H1 (cell line): ENCODE data around the gene DDB1. TPM values are rescaled to one million over a fixed set of nuclear protein-coding genes. Genes with fewer than 3 reads are reported as not detected.

Experiments
- CTCF ChIA-PET: fragments of 300-600 bp; sonication (Branson Sonifier 250); formaldehyde crosslinking; loops from one replicate; lab custom pipeline; 2021; ENCODE audit not compliant: partially characterized antibody; lab: Charles Lee
- POLR2A ChIA-PET: fragments of 300-600 bp; sonication (Branson Sonifier 250); formaldehyde crosslinking; loops from one replicate; lab custom pipeline; 2021; ENCODE audit warnings: inconsistent platforms; ENCODE audit not compliant: partially characterized antibody; lab: Charles Lee
- DNase-seq, 2 experiments: peaks; one replicate each; pipeline versions ENCODE4 v3.0.0 to v3.0.0-alpha.2; 2010 to 2022; ENCODE audit warnings: low spot score in 2 of 2, low read depth in 1 of 2, mixed read lengths in 1 of 2
- FAIRE-seq: peaks from 2 replicates; lab custom pipeline; 2011; peaks lifted over from hg19 to GRCh38; lab: Jason Lieb, UNC
- H2AFZ ChIP-seq: 2 replicates; pipeline ENCODE4 v1.8.1; 2012; ENCODE audit warnings: low read length, inconsistent platforms
- H2AK5ac ChIP-seq: 2 replicates; pipeline ENCODE4 v1.6.1; 2013; ENCODE audit warnings: low read depth, low read length
- H2BK120ac ChIP-seq: replicated peaks from 2 replicates; pipeline ENCODE3; 2013; ENCODE audit warnings: low read depth, low read length, inconsistent platforms
- H2BK12ac ChIP-seq: 2 replicates; pipeline ENCODE4 v1.6.1; 2013; ENCODE audit warnings: low read depth, low read length
- H2BK15ac ChIP-seq: 2 replicates; pipeline ENCODE4 v1.6.1; 2013; ENCODE audit warnings: low read length
- H2BK20ac ChIP-seq: 2 replicates; pipeline ENCODE4 v1.6.1; 2013; ENCODE audit warnings: low read length
- H2BK5ac ChIP-seq: 2 replicates; pipeline ENCODE4 v1.6.1; 2013; ENCODE audit warnings: low read depth, low read length
- H3K14ac ChIP-seq: 2 replicates; pipeline ENCODE4 v1.6.1; 2013; ENCODE audit warnings: inconsistent platforms; ENCODE audit not compliant: insufficient read length
- H3K18ac ChIP-seq: 2 replicates; pipeline ENCODE4 v1.6.1; 2013; ENCODE audit warnings: low read length; ENCODE audit errors: extremely low read depth
- H3K23ac ChIP-seq: 2 replicates; pipeline ENCODE4 v1.6.1; 2013; ENCODE audit warnings: inconsistent platforms; ENCODE audit not compliant: insufficient read length
- H3K23me2 ChIP-seq: 2 replicates; pipeline ENCODE4 v1.6.1; 2013; ENCODE audit warnings: low read depth, low read length
- H3K27ac ChIP-seq: 2 replicates; pipeline ENCODE4 v1.6.1; 2011; ENCODE audit warnings: low read depth, low read length, inconsistent platforms
- H3K27me3 ChIP-seq, 4 experiments: replicated peaks in 1 of 4; 1 replicate in 1 of 4; 2 replicates in 3 of 4; pipeline versions ENCODE4 v1.6.1 to v1.8.1; 2011 to 2013; ENCODE audit warnings: low read length in 3 of 4, mild to moderate bottlenecking in 3 of 4, inconsistent platforms in 2 of 4, mixed read lengths in 2 of 4, moderate library complexity in 1 of 4; ENCODE audit not compliant: control insufficient read depth in 3 of 4, insufficient read depth in 3 of 4; ENCODE audit errors: extremely low read depth in 1 of 4
- H3K36me3 ChIP-seq, 4 experiments: 2 replicates each; pipeline versions ENCODE4 v1.6.1 to v1.8.1; 2011 to 2013; ENCODE audit warnings: mild to moderate bottlenecking in 4 of 4, low read length in 3 of 4, moderate library complexity in 2 of 4, control low read depth in 1 of 4, inconsistent platforms in 1 of 4; ENCODE audit not compliant: insufficient read depth in 4 of 4, control insufficient read depth in 2 of 4
- H3K4ac ChIP-seq: replicated peaks from 2 replicates; pipeline ENCODE3; 2013; ENCODE audit warnings: low read length, low read depth, mixed read lengths, inconsistent platforms; ENCODE audit not compliant: insufficient read length
- H3K4me1 ChIP-seq, 4 experiments: replicated peaks in 1 of 4; 1 replicate in 1 of 4; 2 replicates in 3 of 4; pipeline versions ENCODE4 v1.6.1 to v1.8.1; 2011 to 2013; ENCODE audit warnings: low read length in 3 of 4, inconsistent platforms in 2 of 4, mixed read lengths in 1 of 4; ENCODE audit not compliant: insufficient read depth in 4 of 4, control insufficient read depth in 3 of 4
- H3K4me2 ChIP-seq, 2 experiments: 2 replicates each; pipeline versions ENCODE4 v1.6.1 to v1.8.1; 2011 to 2013; ENCODE audit warnings: low read depth in 2 of 2, low read length in 2 of 2, control low read depth in 1 of 2, inconsistent platforms in 1 of 2, mild to moderate bottlenecking in 1 of 2; ENCODE audit not compliant: insufficient read depth in 1 of 2
- H3K4me3 ChIP-seq, 4 experiments: fragments of 200-600, 300-600 bp in 1 of 4; sonication (generic), shearing (Covaris generic), sonication (Bioruptor Twin) in 1 of 4; 2 replicates each; pipeline versions ENCODE4 v1.5.1 to v1.8.1; 2011 to 2016; ENCODE audit warnings: low read length in 4 of 4, low read depth in 3 of 4, control low read depth in 2 of 4, inconsistent platforms in 2 of 4, mild to moderate bottlenecking in 2 of 4, mixed read lengths in 1 of 4, moderate library complexity in 1 of 4; ENCODE audit not compliant: insufficient read depth in 2 of 4; ENCODE audit errors: extremely low read depth in 1 of 4
- H3K56ac ChIP-seq: replicated peaks from 2 replicates; pipeline ENCODE3; 2013; ENCODE audit warnings: low read depth, mild to moderate bottlenecking, mixed read lengths, low read length, inconsistent platforms; ENCODE audit not compliant: insufficient read length
- H3K79me1 ChIP-seq: 2 replicates; pipeline ENCODE4 v1.6.1; 2013; ENCODE audit warnings: low read depth, low read length, control low read depth
- H3K79me2 ChIP-seq, 2 experiments: 2 replicates each; pipeline versions ENCODE4 v1.6.1 to v1.8.1; 2012 to 2013; ENCODE audit warnings: low read length in 2 of 2, mild to moderate bottlenecking in 2 of 2, inconsistent platforms in 1 of 2; ENCODE audit not compliant: insufficient read depth in 2 of 2, control insufficient read depth in 1 of 2
- H3K9ac ChIP-seq, 4 experiments: replicated peaks in 1 of 4; 1 replicate in 1 of 4; 2 replicates in 3 of 4; pipeline versions ENCODE4 v1.6.1 to v1.8.1; 2011 to 2013; ENCODE audit warnings: low read depth in 3 of 4, low read length in 3 of 4, control low read depth in 2 of 4, mild to moderate bottlenecking in 2 of 4, moderate library complexity in 2 of 4, inconsistent platforms in 1 of 4; ENCODE audit errors: extremely low read depth in 1 of 4
- H3K9me3 ChIP-seq, 2 experiments: 2 replicates each; pipeline versions ENCODE4 v1.6.1 to v1.8.1; 2012 to 2013; ENCODE audit warnings: mild to moderate bottlenecking in 2 of 2, moderate library complexity in 2 of 2, control low read depth in 1 of 2, inconsistent platforms in 1 of 2, low read depth in 1 of 2, low read length in 1 of 2, mixed read lengths in 1 of 2; ENCODE audit not compliant: insufficient read depth in 2 of 2
- H4K20me1 ChIP-seq, 2 experiments: replicated peaks in 1 of 2; 2 replicates each; pipeline versions ENCODE3 to v1.8.1; 2011 to 2013; ENCODE audit warnings: inconsistent platforms in 2 of 2, low read length in 2 of 2, mild to moderate bottlenecking in 1 of 2; ENCODE audit not compliant: insufficient read depth in 2 of 2, control insufficient read depth in 1 of 2
- H4K5ac ChIP-seq: 2 replicates; pipeline ENCODE4 v1.6.1; 2013; ENCODE audit warnings: low read length, low read depth, mixed read lengths, inconsistent platforms; ENCODE audit not compliant: insufficient read length
- H4K8ac ChIP-seq: 2 replicates; pipeline ENCODE4 v1.8.0; 2013; ENCODE audit warnings: mild to moderate bottlenecking, moderate library complexity, low read length, inconsistent platforms; ENCODE audit not compliant: insufficient read depth; ENCODE audit errors: extremely low read depth
- H4K91ac ChIP-seq: replicated peaks from 2 replicates; pipeline ENCODE3; 2013; ENCODE audit warnings: low read length, mixed read lengths, inconsistent platforms; ENCODE audit not compliant: insufficient read length
- NANOG ChIP-seq: IDR thresholded peaks from 2 replicates; pipeline ENCODE4 v1.6.1; 2011; ENCODE audit warnings: low read length, low read depth, mild to moderate bottlenecking, inconsistent platforms; ENCODE audit not compliant: insufficient read depth, poor library complexity, severe bottlenecking
- NRF1 ChIP-seq: IDR thresholded peaks from 2 replicates; pipeline ENCODE4 v1.6.1; 2011; ENCODE audit warnings: mild to moderate bottlenecking, low read depth, low read length, improper control_type of control experiment
- PHF8 ChIP-seq: fragments of 200-600 bp; sonication (generic); conservative IDR thresholded peaks from 2 replicates; pipeline ENCODE4 v1.7.1; 2012; ENCODE audit warnings: low read depth, mild to moderate bottlenecking, inconsistent platforms, low read length, moderate library complexity
- POLR2AphosphoS5 ChIP-seq: IDR thresholded peaks from 2 replicates; pipeline ENCODE4 v1.6.1; 2011; ENCODE audit warnings: low read depth, low read length
- RAD21 ChIP-seq, 2 experiments: IDR thresholded peaks in 1 of 2; conservative IDR thresholded peaks in 1 of 2; 2 replicates each; pipeline ENCODE4 v1.6.1; 2011; ENCODE audit warnings: low read depth in 2 of 2, low read length in 2 of 2, improper control_type of control experiment in 1 of 2, inconsistent platforms in 1 of 2, mild to moderate bottlenecking in 1 of 2, moderate library complexity in 1 of 2
- SRF ChIP-seq: IDR thresholded peaks from 2 replicates; pipeline ENCODE4 v1.6.1; 2011; ENCODE audit warnings: mild to moderate bottlenecking, low read depth, low read length, moderate library complexity
- WGBS, 2 experiments: shearing (Covaris generic) in 1 of 2; methylation state at CpG; one replicate each; pipeline versions ENCODE4 v1.1.6 to v1.1.7; 2013 to 2015; ENCODE audit warnings: low lambda C conversion rate in 2 of 2, mixed read lengths in 2 of 2, inconsistent platforms in 1 of 2, low coverage in 1 of 2, missing lambda C conversion rate in 1 of 2; ENCODE audit not compliant: insufficient replicate concordance in 2 of 2, insufficient coverage in 1 of 2, insufficient read length in 1 of 2; ENCODE audit errors: extremely low coverage in 1 of 2, missing lambda C conversion rate in 1 of 2; 5-methylcytosine and 5-hydroxymethylcytosine counted together
- polyA plus RNA-seq, 7 experiments: library from polyadenylated mRNA; depleted of rRNA in 3 of 7; stranded (reverse) in 5 of 7; unstranded in 2 of 7; fragments of >200 nt in 5 of 7; fragments of 200-250 nt in 2 of 7; gene quantifications; 1 replicate in 5 of 7; 2 replicates in 1 of 7; 4 replicates in 1 of 7; pipeline versions ENCODE4 v1.2.1 to v1.2.3, GENCODE V29; 2011 to 2013; ENCODE audit warnings: missing spikeins in 2 of 7, mixed read lengths in 2 of 7
- total RNA-seq: library from RNA; stranded (reverse); fragmentation: NEBNext Ultra II Directional; extraction: Animal tissue kit (Norgen Biotek cat#: 25700); gene quantifications from 2 replicates; pipeline ENCODE4 v1.2.1, GENCODE V29; 2021
- TF ChIP-seq, protein P1 (sequence below): IDR thresholded peaks from 2 replicates; pipeline ENCODE4 v1.6.1; 2011; ENCODE audit warnings: low read depth, mild to moderate bottlenecking, low read length; ENCODE audit not compliant: insufficient read depth

Gene DDB1
- total and polyA plus RNA-seq, 2 of the 8 experiments (the other 6 are each of a cell fraction or from before 2014, with no cell fraction given), result 275 to 306 TPM

DNA sequence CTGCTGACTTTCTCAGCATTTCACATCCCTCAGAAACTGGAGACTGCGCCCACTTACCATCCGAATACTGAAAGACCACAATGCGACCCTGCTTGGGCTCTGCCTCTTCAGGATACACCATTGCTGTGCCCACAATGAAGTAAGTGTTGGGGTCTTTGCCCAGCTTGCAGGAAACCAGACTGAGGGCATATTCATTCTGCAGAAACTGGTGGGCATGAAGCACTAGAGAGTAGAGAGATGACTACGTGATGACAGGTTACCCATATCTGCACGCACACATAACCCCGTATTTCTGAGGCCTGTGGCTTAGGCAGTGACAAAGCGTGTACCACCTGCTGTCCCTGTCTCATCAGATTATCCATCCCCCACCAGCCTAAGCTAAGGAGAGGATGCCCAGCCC is 23.2 kb downstream of the DDB1 start:
- no peaks in the 10 kb centered on the region for H3K27me3 ChIP-seq
- H4K20me1 ChIP-seq, result peaks cover 2 to 4% of the 10 kb centered on the region in 2 experiments
- H3K4ac ChIP-seq, result no peak overlapping the region
- no peak overlapping the region for H2AFZ ChIP-seq
- no peak overlapping the region for H2BK120ac ChIP-seq
- H3K79me1 ChIP-seq, result no peaks in the 10 kb centered on the region; the same call in 1 of the 2 replicates
- no peaks in the 10 kb centered on the region; the same call in 1 of the 2 replicates for H3K23me2 ChIP-seq
- no peaks in the 10 kb centered on the region for H3K79me2 ChIP-seq
- no peak overlapping the region for H3K9ac ChIP-seq
- ChIA-PET POLR2A (interaction anchor here (1.0 to 2.4 kb wide), 5 partner anchors 8 to 24 kb away, joined by 3 to 6 read pairs (median 4); partner anchors contain the start of gene TKFC), CTCF (interaction anchor here (1.2 to 3.0 kb wide), 4 partner anchors 17 to 83 kb away, joined by 3 to 7 read pairs (median 4); partner anchors contain the start of gene TMEM216)
- no peak overlapping the region for H3K14ac ChIP-seq
- no peak overlapping the region for H2AK5ac ChIP-seq
- TF ChIP-seq PHF8 (no peak), POLR2AphosphoS5 (no peak), SRF (no peak), NANOG (no peak), RAD21 (IDR thresholded peaks at IDR 0.05 in 1 of 2, conservative IDR thresholded peaks at IDR 0.05 in 1 of 2; ENCODE audit: low read depth in 2 of 2, low read length in 2 of 2) (no peak), NRF1 (no peak)
- TF ChIP-seq, protein P1, sequence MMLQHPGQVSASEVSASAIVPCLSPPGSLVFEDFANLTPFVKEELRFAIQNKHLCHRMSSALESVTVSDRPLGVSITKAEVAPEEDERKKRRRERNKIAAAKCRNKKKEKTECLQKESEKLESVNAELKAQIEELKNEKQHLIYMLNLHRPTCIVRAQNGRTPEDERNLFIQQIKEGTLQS, result no peak
- no peak overlapping the region for H3K23ac ChIP-seq
- H3K4me2 ChIP-seq, result no peak overlapping the region
- DNase-seq (no peak), FAIRE-seq (no peak)
- no peak overlapping the region for H2BK15ac ChIP-seq
- no peak overlapping the region for H3K56ac ChIP-seq
- H3K36me3 ChIP-seq, result peaks cover 63 to 90% (median 84%) of the 10 kb centered on the region in 4 experiments
- H3K4me3 ChIP-seq, result no peak overlapping the region
- H4K8ac ChIP-seq, result no peak overlapping the region
- H4K91ac ChIP-seq, result no peak overlapping the region
- no peak overlapping the region for H3K18ac ChIP-seq
- H3K9me3 ChIP-seq, result no peaks in the 10 kb centered on the region
- 89% methylated on average over 7 of the region's 7 CpGs; no CpG with 5 or more reads in 1 of the 2 experiments for WGBS, 2 experiments
- H3K4me1 ChIP-seq, result no peaks in the 10 kb centered on the region
- no peak overlapping the region for H2BK20ac ChIP-seq
- no peak overlapping the region for H2BK5ac ChIP-seq
- no peak overlapping the region for H3K27ac ChIP-seq
- no peak overlapping the region for H4K5ac ChIP-seq
- no peak overlapping the region for H2BK12ac ChIP-seq
